ENCODE data around the gene RBM10. TPM values are rescaled to one million over a fixed set of nuclear protein-coding genes. Genes with fewer than 3 reads are reported as not detected.

Gene RBM10
- total RNA-seq, 1 experiment from 2014 or later, result 56.9 TPM

DNA sequence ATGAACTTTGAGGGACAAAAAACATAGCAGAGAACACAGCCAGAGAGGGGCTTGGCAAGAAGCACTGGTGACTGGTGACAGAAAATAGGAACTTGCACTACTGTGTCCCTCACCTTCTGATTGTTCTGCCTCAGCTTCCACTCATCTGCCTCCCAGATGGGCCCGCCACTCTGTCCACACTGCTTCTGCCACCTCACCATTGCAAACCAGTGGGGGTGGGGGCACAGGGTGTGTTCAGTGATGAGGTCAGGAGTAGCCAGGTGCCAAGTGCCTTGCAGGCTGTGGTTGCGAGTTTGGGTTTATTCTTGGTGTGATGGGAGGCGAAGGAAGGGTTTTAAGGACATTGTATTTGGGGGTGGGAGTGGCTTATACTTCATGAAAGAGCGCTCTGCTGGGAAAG lies 39.5 kb downstream of the RBM10 start:
- intact Hi-C loops (cut with micrococcal nuclease), result no loop called here
- no peak overlapping the region for H3K27ac ChIP-seq (ENCODE audit: low read depth, low read length)
- no peak overlapping the region for H3K9ac ChIP-seq (ENCODE audit: low read length)
- no peak overlapping the region for H3K4me2 ChIP-seq (ENCODE audit: low read length)
- RAD21 ChIA-PET (ENCODE audit: low non-redundant PET in 1 of 2, low total read pairs in 2 of 2, uncharacterized antibody in 2 of 2, unreplicated experiment in 2 of 2), result interaction anchor here in 1 of 2 experiments (0.5 kb wide), 1 partner anchor 659 kb away, joined by 3 read pairs; no protein-coding TSS in a partner anchor
- CTCF ChIA-PET, result no interaction called here
- ATAC-seq, result no peak
- no peaks in the 10 kb centered on the region; a peak in 1 of 4 replicates for H3K36me3 ChIP-seq (ENCODE audit: control insufficient read depth in 1 of 2, insufficient read depth in 2 of 2, low read length in 2 of 2)
- no peaks in the 10 kb centered on the region for H3K79me2 ChIP-seq (ENCODE audit: insufficient read depth, low read length)
- no peaks in the 10 kb centered on the region for H3K27me3 ChIP-seq (ENCODE audit: insufficient read depth, low read length)
- H4K20me1 ChIP-seq (ENCODE audit: insufficient read depth), result no peaks in the 10 kb centered on the region
- H3K4me1 ChIP-seq (ENCODE audit: control insufficient read depth in 1 of 2, insufficient read depth in 2 of 2, low read length in 2 of 2), result no peaks in the 10 kb centered on the region
- no TSS peak for BruUV-seq (replicated peaks)
- POLR2A ChIA-PET, result no interaction called here
- no peak for DNase-seq (ENCODE audit: low read depth, low spot score)
- no peaks in the 10 kb centered on the region for H3K9me3 ChIP-seq (ENCODE audit: control insufficient read depth in 1 of 2, insufficient read depth in 1 of 2, low read depth in 1 of 2, low read length in 2 of 2)
- H3K4me3 ChIP-seq (replicated peaks in 1 of 2; ENCODE audit: low read depth in 1 of 2, low read length in 2 of 2), result no peak overlapping the region
- H2AFZ ChIP-seq (ENCODE audit: low read depth, low read length, poor library complexity, severe bottlenecking), result no peak overlapping the region
- no peaks in the 10 kb centered on the region for H3K9me2 ChIP-seq (ENCODE audit: insufficient read depth)
- TF ChIP-seq EGR1 (IDR thresholded peaks at IDR 0.05; ENCODE audit: low read depth) (no peak), POLR2AphosphoS5 (IDR thresholded peaks at IDR 0.05; ENCODE audit: low read depth, low read length) (no peak), CEBPB (IDR thresholded peaks at IDR 0.05; ENCODE audit: low read depth) (no peak), JUND (IDR thresholded peaks at IDR 0.05) (no peak), POLR2A (IDR thresholded peaks at IDR 0.05; ENCODE audit: borderline replicate concordance, extremely low read depth, insufficient read depth, insufficient read length) (no peak)
- TF ChIP-seq, protein P1, sequence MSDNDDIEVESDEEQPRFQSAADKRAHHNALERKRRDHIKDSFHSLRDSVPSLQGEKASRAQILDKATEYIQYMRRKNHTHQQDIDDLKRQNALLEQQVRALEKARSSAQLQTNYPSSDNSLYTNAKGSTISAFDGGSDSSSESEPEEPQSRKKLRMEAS (IDR thresholded peaks at IDR 0.05), result no peak
- TF ChIP-seq, protein P2, sequence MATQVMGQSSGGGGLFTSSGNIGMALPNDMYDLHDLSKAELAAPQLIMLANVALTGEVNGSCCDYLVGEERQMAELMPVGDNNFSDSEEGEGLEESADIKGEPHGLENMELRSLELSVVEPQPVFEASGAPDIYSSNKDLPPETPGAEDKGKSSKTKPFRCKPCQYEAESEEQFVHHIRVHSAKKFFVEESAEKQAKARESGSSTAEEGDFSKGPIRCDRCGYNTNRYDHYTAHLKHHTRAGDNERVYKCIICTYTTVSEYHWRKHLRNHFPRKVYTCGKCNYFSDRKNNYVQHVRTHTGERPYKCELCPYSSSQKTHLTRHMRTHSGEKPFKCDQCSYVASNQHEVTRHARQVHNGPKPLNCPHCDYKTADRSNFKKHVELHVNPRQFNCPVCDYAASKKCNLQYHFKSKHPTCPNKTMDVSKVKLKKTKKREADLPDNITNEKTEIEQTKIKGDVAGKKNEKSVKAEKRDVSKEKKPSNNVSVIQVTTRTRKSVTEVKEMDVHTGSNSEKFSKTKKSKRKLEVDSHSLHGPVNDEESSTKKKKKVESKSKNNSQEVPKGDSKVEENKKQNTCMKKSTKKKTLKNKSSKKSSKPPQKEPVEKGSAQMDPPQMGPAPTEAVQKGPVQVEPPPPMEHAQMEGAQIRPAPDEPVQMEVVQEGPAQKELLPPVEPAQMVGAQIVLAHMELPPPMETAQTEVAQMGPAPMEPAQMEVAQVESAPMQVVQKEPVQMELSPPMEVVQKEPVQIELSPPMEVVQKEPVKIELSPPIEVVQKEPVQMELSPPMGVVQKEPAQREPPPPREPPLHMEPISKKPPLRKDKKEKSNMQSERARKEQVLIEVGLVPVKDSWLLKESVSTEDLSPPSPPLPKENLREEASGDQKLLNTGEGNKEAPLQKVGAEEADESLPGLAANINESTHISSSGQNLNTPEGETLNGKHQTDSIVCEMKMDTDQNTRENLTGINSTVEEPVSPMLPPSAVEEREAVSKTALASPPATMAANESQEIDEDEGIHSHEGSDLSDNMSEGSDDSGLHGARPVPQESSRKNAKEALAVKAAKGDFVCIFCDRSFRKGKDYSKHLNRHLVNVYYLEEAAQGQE (IDR thresholded peaks at IDR 0.05; ENCODE audit: low read depth), result no peak
- TF ChIP-seq, protein P3, sequence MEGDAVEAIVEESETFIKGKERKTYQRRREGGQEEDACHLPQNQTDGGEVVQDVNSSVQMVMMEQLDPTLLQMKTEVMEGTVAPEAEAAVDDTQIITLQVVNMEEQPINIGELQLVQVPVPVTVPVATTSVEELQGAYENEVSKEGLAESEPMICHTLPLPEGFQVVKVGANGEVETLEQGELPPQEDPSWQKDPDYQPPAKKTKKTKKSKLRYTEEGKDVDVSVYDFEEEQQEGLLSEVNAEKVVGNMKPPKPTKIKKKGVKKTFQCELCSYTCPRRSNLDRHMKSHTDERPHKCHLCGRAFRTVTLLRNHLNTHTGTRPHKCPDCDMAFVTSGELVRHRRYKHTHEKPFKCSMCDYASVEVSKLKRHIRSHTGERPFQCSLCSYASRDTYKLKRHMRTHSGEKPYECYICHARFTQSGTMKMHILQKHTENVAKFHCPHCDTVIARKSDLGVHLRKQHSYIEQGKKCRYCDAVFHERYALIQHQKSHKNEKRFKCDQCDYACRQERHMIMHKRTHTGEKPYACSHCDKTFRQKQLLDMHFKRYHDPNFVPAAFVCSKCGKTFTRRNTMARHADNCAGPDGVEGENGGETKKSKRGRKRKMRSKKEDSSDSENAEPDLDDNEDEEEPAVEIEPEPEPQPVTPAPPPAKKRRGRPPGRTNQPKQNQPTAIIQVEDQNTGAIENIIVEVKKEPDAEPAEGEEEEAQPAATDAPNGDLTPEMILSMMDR (IDR thresholded peaks at IDR 0.05 in 2 of 3, conservative IDR thresholded peaks at IDR 0.05 in 1 of 3; ENCODE audit: borderline replicate concordance in 1 of 3, insufficient read depth in 1 of 3, low read depth in 2 of 3, low read length in 2 of 3), result no peak
